GM21723 (cell line): ENCODE data around the gene DNAJC8.
A peak's percentile ranks its signal among the peaks of the same experiment; 100 is the strongest.

ENCODE experiments used
- ATAC-seq: cut with Tn5 transposase; IDR thresholded peaks from one replicate; pipeline ENCODE4 v1.9.1; 2021; ENCODE audit warnings: mild to moderate bottlenecking, moderate library complexity; ENCODE audit not compliant: unreplicated experiment

Gene DNAJC8, protein sequence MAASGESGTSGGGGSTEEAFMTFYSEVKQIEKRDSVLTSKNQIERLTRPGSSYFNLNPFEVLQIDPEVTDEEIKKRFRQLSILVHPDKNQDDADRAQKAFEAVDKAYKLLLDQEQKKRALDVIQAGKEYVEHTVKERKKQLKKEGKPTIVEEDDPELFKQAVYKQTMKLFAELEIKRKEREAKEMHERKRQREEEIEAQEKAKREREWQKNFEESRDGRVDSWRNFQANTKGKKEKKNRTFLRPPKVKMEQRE

DNA sequence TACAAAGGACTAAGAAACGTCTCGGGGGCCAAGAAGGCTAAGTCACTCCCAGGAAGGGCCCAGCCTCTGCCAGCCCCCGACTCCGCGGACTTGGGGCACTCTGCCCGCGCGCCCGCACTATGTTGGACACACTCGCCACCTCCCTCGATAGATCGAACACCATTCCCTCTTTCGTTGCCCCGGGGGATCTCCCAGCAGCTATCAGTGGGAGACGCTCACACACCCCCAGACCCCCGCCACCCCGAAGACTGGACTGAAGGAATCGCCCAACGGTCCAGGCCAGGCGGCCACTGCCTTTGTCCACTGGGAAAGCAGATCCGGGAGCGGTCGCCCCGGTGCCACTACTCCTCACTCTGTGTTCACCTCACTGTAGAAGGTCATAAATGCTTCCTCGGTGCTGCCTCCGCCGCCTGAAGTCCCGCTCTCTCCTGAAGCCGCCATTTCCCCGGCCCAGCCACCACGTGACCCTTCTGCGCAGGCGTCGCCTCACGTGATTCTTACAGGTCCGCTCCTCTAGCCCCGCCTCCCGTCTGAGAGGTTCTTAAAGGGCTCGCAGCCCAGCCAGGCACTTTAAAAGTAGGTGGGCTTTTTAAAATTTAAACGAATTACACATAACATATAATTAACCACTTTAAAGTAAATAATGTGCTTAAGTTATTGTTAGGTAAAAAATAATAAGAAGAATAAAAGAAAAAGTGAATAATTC lies at the start of gene DNAJC8:
Gene DNAJC8 (minus strand): TSS at position 472 of the 706 bp plus-strand sequence. CDS start 31 bp downstream, at position 441.
- ATAC-seq, result peak; percentile 56

DNA sequence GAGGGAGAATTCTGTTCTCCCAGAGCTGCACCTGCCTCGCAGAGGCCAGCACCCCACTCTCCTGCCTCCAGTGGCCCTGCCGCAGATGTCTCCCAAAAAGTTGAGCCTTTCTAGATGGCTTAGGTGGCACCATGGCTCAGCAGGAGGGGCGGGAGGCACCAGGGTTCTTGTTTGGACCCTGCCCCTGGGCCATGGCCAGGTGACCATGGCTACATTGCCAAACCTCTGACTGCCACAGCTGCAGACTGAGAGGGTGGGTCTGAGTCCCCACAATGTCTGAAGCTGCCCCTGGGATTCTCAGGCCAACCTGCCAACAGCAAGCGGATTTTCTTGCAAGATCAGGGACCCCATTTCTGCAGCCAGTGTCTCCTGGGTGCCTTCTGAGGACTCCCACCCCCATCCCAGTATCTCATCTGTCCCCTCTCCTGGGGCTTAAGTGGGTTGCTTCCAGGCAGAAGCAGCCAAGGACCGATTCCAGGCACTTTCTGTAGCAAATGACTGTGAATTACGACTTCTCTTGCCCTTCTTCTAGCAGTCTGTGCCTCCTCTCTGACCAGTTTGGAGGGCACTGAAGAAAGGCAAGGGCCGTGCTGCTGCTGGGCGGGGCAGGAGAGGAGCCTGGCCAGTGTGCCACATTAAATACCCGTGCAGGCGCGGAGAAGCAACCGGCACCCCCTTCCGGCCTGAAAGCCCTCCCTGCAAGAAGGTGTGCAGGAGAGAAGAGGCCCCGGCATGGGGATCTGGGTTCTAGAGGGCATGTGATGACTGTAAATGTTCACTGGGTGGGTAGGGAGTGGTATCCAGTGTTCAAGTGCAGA lies 49.0 kb upstream of the DNAJC8 start:
- ATAC-seq, result no peak

DNA sequence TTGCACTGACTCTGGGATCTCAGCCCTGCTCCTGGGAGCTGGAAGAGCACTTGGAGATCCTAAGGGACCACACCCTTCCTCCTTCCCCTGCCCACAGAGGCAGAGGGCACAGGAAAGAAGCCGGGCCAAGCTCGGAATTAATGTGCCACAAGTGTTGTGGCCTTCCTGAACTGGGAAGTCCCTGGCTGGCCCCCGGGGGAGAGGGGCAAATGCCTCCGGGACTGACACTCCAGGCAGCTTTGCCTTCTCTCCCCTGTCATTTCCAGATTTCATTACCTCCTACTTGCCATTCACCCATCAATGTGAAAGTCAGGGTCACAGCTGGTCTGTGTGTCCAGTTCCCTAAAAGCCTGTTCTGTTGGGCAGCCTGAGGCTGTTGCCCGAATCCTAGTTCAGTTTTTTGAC lies 48.1 kb upstream of the DNAJC8 start:
- ATAC-seq, result no peak

DNA sequence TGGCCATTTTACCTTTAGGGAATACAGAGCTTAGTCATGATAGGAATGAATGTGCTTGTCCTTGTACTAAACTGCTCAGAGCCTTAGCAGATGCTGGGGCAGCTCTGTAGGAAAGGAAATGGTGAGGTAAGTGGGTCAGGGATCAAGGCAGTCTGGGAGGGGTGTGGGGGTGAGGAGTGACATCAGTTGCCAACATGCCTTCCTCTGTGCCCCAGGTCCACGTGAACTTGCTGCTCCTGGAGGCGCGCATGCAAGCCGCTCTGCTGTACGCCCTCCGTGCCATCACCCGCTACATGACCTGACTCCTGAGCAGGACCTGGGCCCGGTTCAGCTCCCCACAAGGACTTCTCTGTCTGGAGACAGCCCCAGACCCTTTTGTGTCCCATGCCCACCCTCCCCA lies 47.7 kb upstream of the DNAJC8 start:
- ATAC-seq, result no peak

DNA sequence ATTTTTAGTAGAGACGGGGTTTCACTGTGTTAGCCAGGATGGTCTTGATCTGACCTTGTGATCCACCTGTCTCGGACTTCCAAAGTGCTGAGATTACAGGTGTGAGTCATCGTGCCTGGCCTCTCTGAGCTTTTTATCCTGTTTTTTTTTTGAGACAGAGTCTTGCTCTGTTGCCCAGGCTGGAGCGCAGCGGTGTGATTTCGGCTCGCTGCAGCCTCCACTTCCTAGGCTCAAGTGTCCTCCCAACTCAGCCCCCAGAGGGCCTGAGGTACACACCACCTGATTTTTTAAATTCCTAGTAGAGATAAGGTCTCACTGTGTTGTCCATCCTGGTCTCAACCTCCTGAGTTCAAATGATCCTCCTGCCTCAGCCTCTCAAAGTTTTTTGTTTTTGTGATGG lies 46.9 kb upstream of the DNAJC8 start:
- ATAC-seq, result no peak

DNA sequence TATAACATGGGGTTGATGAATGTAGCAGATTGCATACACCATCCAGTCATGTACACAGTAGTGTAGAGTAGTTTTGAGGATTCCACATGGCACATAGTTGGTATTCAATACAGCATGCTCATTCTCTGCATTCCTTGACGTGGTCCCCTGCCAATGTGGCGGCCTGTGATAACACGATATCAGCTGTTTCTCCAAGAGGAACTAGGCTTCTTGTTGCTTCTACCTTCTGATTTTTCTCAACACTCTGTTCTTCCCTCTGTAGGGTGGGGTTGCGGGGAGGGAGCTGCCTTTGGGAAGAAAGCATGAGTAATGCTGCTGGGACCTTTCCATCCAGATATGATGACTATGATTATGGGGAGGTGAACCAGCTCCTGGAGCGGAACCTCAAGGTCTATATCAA lies 45.9 kb upstream of the DNAJC8 start:
- ATAC-seq, result no peak

DNA sequence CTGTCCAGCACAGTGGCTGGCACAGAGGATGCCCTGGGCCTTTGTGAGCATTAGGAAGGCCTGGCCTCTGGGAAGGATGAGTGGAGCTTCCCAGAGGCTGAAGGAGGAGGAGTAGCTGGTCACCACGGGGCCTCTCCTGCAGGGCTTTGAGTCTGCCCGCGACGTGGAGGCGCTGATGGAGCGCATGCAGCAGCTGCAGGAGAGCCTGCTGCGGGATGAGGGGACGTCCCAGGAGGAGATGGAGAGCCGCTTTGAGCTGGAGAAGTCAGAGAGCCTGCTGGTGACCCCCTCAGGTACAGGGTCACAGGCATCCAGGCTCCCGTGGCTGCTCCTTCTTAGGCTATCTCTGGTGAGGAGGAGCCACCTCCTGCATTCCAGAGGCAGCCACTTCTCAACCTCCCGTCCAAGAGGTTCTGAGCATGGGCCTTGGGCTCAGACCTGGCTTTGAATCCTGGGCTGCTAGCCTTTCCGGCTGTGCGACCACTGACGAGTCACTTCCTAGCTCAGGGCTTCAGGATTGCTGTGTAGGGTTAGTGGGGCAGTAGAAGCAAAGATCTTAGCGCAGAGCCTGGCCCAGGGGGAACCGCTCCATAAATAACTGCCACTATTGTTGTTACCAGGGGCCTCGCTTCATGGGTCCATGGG lies 40.5 kb upstream of the DNAJC8 start:
- no peak for ATAC-seq

DNA sequence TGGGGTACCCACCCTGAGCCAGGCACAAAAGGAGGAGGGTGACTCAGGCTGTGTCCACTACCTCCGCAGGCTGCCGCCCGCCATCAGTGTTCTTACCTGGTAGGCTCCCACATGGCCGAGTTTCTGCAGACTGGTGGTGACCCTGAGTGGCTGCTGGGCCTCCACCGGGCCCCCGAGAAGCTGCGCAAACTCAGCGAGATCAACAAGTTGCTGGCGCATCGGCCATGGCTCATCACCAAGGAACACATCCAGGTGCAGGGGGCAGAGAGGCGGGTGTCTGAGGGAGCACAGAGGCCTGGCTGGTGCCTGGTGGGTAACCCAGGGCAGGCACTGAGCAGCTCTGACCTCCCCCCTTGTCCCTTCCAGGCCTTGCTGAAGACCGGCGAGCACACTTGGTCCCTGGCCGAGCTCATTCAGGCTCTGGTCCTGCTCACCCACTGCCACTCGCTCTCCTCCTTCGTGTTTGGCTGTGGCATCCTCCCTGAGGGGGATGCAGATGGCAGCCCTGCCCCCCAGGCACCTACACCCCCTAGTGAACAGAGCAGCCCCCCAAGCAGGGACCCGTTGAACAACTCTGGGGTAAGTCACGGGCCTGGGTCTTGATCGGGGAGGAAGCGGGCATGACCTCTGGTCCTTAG lies 39.5 kb upstream of the DNAJC8 start:
- ATAC-seq, result no peak

DNA sequence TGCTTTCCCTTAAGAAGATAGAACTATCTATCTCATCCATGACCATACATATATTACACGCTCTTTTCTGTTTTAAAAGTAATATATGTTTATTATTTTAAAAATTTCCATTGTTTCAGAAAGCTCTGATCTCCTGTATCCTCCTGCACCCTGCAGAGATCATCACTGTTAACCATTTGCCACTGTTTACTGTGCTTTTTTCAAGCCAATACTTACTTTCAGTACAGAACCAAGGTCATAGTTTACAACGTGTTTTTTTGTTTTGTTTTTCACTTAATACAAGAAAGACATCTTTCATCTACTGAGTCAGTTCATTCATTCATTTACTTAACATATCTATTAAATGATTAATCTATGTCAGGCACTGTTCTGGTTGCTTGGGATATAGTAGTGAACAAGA lies 36.7 kb upstream of the DNAJC8 start:
- no peak for ATAC-seq

DNA sequence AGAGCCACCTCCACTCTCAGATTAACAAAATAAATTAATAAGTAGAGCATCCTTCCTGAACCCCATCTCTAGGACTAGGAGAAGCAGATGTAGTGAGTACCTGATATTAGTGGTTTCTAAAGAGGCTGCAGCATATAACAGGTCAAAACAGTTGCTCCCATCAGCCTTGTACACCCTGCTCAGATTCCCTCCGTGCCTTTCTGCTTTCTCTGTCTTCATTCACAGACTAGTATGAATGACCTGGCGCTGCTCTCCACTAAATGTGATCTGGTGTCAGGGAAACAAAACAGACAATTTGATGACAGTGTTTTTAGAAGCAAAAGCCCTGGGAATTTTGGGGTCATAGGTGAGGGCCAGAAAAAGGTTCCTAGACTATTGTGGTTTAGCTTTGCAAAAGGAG lies 34.8 kb upstream of the DNAJC8 start:
- no peak for ATAC-seq

DNA sequence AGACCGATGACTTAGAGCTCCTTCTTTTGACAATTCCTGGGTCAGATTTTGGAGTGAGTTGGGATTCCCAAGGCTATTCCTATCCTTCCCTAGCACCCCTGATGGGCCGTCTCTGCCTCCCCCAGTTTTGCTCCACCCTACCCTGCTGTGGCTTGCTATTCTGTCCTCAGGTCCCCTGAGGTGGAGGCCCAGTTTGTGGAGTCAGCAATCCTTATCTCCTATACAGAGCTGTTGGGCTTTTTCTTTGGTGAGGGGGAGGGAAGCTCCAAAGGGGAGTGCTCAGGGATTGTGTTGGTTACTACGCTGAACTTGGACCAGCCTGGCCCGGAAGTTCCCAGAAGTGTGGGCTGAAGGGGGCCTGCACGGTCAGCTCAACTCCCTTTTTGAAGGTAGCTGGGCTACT lies 34.1 kb upstream of the DNAJC8 start:
- no peak for ATAC-seq

DNA sequence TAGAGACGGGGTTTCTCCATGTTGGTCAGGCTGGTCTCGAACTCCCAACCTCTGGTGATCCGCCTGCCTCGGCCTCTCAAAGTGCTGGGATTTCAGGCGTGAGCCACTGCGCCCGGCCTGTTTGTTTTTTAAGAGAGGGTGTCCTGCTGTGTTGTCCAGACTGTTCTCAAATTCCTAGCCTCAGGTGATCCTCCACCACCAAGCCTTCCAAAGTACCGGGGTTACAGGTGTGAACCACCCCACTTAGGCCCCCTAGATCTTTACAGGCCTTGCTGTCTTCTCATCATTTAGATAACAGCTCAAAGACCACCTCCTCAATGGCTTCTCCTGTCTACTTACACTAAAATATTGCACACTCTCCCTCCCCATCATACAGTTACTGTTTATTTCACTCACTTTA lies 32.7 kb upstream of the DNAJC8 start:
- ATAC-seq, result no peak

DNA sequence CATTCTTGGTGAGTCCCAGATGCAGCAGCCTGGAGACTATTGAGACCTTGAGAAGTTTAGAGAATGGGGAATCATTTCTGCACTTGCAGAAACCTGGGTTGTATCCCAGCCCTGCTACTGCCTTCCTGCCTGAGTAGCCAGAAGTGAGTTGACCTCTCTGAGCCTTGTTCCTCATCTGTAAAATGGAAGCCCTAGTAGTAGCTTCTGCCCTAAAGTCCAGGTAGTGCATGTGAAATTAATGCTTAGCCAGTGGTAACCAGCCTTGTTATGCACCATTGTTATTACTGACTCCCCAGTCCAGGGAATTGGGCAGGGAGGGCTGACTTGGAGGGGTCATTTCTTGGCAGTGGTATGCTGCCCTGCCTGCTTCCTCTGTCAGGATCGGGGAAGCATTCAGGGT lies 32.1 kb upstream of the DNAJC8 start:
- no peak for ATAC-seq

DNA sequence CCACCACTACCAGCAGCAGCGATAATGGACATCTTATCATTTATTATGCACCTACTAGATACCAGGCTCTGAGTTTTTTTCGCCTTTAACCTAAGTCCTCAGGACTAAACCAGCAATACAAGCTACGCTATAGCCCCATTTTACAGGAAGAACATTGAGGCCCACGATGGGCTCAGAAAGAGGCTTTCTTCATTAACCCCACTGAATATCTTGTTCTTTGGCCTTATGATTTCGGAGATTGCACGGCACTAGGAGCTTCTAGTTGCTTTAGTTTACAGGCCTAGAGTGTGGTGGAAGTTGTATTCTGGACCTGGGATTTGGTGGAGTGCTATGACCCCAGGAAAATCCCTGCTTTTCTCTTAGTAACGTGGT lies 28.0 kb upstream of the DNAJC8 start:
- ATAC-seq, result no peak

DNA sequence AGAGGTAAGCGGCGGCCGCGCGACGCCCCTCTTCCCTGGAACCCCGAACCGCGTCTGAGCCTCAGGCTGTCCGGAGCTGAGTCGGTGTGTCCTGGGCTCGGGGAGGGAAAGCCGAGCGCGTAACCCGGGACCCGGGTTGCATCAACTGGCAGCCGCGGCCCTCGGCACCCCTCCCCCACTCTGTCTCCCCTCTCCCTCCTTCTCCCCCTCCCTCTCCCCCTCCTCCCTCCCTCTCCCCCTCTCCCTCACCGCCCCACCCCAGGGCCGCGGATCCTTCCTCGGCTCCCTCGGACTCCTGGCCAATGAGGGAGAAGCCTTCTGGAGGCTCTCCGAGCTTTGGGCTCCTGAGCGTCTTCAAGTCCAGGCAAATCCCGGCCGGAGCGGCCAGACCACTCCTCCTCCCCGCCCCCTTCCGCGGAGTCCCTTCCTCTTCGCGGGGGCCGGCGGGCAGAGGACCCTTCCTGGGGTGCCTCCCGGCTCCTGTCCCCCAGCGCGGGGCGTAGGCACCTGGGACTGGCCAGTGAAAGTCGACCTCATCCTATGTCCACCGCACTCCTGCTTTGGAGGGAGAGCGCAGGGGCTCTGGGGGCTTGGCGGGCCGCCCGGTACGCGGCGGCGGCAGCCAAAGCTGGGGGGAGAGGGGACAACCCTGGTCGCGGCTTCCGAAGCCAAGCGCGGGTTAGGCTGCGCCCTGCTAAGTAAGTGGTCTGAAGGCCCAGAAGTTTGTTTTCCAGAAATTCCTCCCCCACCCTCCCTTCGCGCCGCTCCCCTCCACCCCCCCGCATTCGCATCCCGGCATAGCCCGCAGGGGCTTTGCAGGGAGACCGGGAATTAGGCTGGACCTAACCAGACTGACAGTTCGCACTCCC lies 27.3 kb upstream of the DNAJC8 start:
- ATAC-seq, result no peak

DNA sequence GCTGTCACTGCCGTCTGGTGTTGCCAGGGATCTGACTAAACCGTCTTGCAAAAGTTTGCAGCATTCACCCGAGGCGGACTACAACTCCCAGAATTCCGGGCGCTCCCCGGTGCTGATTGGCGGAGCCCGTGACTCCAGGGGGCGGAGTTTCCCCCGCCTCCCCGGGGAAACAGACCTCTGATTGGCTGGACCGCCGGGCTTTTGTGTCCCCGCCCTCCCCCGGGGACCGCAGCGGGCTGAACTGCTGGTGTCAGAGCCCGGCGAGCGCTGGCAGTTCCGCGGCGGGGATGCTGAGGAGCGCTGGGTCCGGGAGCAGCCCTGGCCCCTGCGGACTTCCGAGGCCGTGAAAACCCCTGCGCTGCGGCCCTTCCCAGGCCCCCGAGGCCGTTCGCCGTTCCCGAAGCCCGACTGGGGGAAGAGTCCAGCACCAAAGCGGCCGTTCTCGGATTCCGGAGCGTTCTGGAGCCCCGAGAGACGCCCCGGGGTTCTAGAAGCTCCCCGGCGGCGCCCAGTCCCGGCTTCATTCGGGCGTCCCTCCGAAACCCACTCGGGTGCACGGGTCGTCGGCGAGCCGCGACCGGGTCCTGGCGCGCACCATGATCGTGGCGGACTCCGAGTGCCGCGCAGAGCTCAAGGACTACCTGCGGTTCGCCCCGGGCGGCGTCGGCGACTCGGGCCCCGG lies 26.6 kb upstream of the DNAJC8 start, which contains the start of gene SESN2:
Gene SESN2 (plus strand): TSS at position 267 of the 682 bp plus-strand sequence. CDS start 330 bp downstream, at position 597.
- ATAC-seq, result peak; percentile 91

DNA sequence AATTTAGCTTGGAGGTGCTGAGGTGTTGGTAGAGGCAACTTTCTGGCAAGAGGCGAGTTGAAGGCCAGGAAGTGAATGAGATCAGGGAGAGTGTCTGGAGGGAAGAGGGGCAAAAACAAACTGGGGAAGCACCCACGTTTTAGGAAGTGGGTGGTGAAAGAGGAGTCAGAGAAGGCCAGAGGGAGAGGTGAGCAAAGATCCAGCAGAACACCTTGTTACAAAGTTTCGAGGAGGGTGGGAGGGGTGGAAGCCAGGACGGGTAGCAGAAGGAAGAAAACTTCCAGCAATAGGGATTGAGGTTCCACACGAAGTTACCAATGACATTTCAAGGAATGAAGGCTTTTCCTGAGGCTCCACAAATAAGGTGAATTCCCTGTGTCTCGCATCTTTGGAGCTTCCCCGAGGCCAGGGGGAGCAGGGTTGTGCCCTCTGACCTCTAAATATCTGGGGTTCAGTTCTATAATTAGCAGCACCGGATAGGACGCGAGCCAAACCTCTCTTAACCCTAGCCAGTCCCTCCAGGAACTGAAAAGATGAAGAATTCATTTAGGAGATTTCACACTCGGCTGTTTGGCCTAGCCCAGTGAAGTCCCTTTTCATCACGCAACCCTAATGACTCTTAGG lies 25.9 kb upstream of the DNAJC8 start:
- no peak for ATAC-seq

DNA sequence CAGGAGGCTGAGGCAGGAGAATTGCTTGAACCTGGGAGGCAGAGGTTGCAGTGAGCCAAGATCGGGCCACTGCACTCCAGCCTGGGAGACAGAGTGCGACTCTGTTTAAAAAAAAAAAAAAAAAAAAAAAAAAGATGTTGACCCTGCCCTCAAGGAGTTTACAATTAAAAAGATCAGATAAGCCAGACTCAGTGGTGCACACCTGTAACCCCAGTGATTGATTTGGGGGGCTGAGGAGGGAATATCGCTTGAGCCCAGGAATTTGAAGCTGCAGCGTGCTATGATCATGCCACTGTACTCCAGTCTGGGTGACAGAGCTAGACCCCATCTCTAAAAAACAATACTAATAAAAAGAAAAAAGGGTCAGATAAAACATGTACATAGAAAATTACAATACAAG lies 24.9 kb upstream of the DNAJC8 start:
- no peak for ATAC-seq
